Measurements from ENCODE around the gene ZSCAN21.

The ZSCAN21 gene

GRCh38 chr7:100029596-100029995 lies 20.0 kb upstream of the ZSCAN21 start:
- DNase-seq = no peak

- no peak for DNase-seq
Measured at GRCh38 chr7:100033526-100033925, 16.0 kb upstream of the ZSCAN21 start.

GRCh38 chr7:100034871-100035510 lies 14.6 kb upstream of the ZSCAN21 start:
- DNase-seq = no peak

- no peak for DNase-seq
Measured at GRCh38 chr7:100035876-100036275, 13.7 kb upstream of the ZSCAN21 start.

- DNase-seq = no peak
Measured at GRCh38 chr7:100038326-100038725, 11.2 kb upstream of the ZSCAN21 start.

GRCh38 chr7:100040575-100040974 lies 9.0 kb upstream of the ZSCAN21 start:
- DNase-seq = no peak

- DNase-seq = no peak
Measured at GRCh38 chr7:100044718-100045117, 4.9 kb upstream of the ZSCAN21 start.

- DNase-seq = no peak
Measured at GRCh38 chr7:100048680-100049079, 894 bp upstream of the ZSCAN21 start.

- DNase-seq = no peak
Measured at GRCh38 chr7:100051611-100052010, 2.0 kb downstream of the ZSCAN21 start.

- peak; percentile 53 for DNase-seq
Measured at GRCh38 chr7:100053215-100053614, 3.6 kb downstream of the ZSCAN21 start.

GRCh38 chr7:100057006-100057405 lies 7.4 kb downstream of the ZSCAN21 start:
- DNase-seq = no peak

GRCh38 chr7:100059251-100059739 lies 9.7 kb downstream of the ZSCAN21 start:
- no peak for DNase-seq

GRCh38 chr7:100061518-100062193 lies 12.1 kb downstream of the ZSCAN21 start:
- no peak for DNase-seq

GRCh38 chr7:100063376-100063775 lies 13.8 kb downstream of the ZSCAN21 start:
- no peak for DNase-seq

GRCh38 chr7:100064162-100064561 lies 14.6 kb downstream of the ZSCAN21 start:
- no peak for DNase-seq

- no peak for DNase-seq
Measured at GRCh38 chr7:100065452-100066186, 16.0 kb downstream of the ZSCAN21 start.

GRCh38 chr7:100066953-100067352 lies 17.4 kb downstream of the ZSCAN21 start:
- no peak for DNase-seq

GRCh38 chr7:100069991-100070390 lies 20.4 kb downstream of the ZSCAN21 start:
- no peak for DNase-seq

GRCh38 chr7:100071018-100071723 lies 21.6 kb downstream of the ZSCAN21 start:
- DNase-seq = no peak

- no peak for DNase-seq
Measured at GRCh38 chr7:100072462-100072861, 22.9 kb downstream of the ZSCAN21 start.

GRCh38 chr7:100074841-100075240 lies 25.3 kb downstream of the ZSCAN21 start:
- no peak for DNase-seq

GRCh38 chr7:100075418-100075817 lies 25.8 kb downstream of the ZSCAN21 start:
- no peak for DNase-seq

- no peak for DNase-seq
Measured at GRCh38 chr7:100077205-100077604, 27.6 kb downstream of the ZSCAN21 start.
